Fibroblast of mammary gland (primary cell): ENCODE measurements around the gene PLAAT4.

ENCODE experiments used
- DNase-seq: peaks from one replicate; pipeline ENCODE4 v3.0.0-alpha.2; 2010; ENCODE audit warnings: low read depth
- H3K4me3 ChIP-seq: 2 replicates; pipeline ENCODE4 v1.5.1; 2011; ENCODE audit warnings: low read depth, mild to moderate bottlenecking, low read length, moderate library complexity; ENCODE audit not compliant: control insufficient read depth
- CTCF ChIP-seq: conservative IDR thresholded peaks from 2 replicates; pipeline ENCODE4 v1.5.1; 2011; ENCODE audit warnings: low read depth, low read length, inconsistent platforms; ENCODE audit not compliant: control insufficient read depth, insufficient read depth

The PLAAT4 gene

GRCh38 chr11:63492441-63492840, 44.2 kb upstream of the PLAAT4 start:
- no peak for DNase-seq
- H3K4me3 ChIP-seq: no peak overlapping the region
- TF ChIP-seq CTCF: no peak

GRCh38 chr11:63493127-63493526, 43.5 kb upstream of the PLAAT4 start:
- no peak for TF ChIP-seq CTCF
- H3K4me3 ChIP-seq: no peak overlapping the region
- no peak for DNase-seq

GRCh38 chr11:63494975-63495374, 41.6 kb upstream of the PLAAT4 start:
- no peak for DNase-seq
- H3K4me3 ChIP-seq: no peak overlapping the region
- no peak for TF ChIP-seq CTCF

- TF ChIP-seq CTCF: no peak
- DNase-seq: no peak
- no peak overlapping the region for H3K4me3 ChIP-seq
These were observed 36.7 kb upstream of the PLAAT4 start for GRCh38 chr11:63499874-63500273.

GRCh38 chr11:63501236-63501635, 35.4 kb upstream of the PLAAT4 start:
- TF ChIP-seq CTCF: no peak
- no peak for DNase-seq
- no peak overlapping the region for H3K4me3 ChIP-seq

- H3K4me3 ChIP-seq: no peak overlapping the region
- DNase-seq: no peak
- no peak for TF ChIP-seq CTCF
These were observed 34.3 kb upstream of the PLAAT4 start for GRCh38 chr11:63502252-63502820.

GRCh38 chr11:63503492-63503891, 33.1 kb upstream of the PLAAT4 start:
- no peak for DNase-seq
- TF ChIP-seq CTCF: no peak
- no peak overlapping the region for H3K4me3 ChIP-seq
